Measurements from ENCODE around the gene SEMA4D.
"Not testable (repeated sequence)": the region's sequence is repeated elsewhere in the genome, so short reads cannot be mapped to it uniquely, and the experiment has no call there.

The SEMA4D gene

DNA sequence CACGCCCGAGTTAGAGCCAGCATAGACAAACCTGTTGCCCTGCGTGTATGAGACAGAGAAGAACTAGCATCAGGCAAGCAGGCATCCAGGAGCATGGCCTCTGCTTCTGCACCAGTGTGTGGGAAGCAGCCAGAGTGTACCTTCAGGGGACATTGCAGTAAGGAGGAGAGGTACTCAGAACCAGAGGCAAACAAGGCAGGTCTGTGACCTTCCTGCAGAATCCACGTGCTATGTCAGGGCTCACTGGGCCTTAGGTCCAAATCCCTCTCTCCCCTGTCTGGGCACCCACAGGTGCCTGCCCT lies 116.7 kb downstream of the SEMA4D start:
- DNase-seq = no peak

DNA sequence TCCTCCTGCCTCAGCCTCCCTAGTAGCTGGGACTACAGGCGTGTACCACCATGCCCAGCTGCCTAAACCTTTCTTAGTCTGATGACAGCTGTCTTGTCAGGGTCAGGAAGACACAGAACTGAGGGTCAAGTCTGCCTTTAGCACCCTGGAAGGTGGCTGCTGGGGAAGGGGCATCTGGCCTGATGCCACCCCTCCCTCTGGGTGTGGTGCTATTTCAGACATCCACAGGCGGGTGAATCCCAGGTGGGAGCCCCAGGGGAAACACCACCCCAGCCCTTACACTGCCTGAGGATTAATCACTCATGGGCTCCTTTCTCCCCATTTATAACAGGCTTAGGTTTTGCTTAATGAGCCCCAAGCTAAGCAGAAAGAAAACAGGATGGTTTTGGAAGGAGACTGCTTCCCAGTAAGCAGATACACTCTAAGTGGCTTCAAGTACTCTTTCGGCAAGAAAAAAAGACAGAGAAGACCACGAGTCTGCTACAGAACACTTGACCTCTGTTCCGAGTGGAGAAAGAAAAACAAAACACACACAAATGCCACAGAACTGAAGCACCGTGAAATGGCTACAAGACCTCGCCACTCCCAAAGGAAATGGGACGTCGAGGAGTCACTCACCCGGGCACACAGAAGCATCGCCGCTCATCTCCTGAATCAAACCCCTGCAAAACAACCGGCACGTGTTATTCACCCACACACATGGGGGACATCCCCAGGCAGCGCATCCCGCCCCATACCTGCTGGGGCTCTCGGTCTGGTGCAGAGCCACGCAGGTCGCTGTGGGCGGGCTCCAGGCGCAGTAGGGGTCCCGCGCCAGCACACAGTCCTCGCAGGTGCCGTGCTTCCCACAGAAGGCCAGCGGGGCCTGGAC lies 117.2 kb downstream of the SEMA4D start:
- no peak for DNase-seq

DNA sequence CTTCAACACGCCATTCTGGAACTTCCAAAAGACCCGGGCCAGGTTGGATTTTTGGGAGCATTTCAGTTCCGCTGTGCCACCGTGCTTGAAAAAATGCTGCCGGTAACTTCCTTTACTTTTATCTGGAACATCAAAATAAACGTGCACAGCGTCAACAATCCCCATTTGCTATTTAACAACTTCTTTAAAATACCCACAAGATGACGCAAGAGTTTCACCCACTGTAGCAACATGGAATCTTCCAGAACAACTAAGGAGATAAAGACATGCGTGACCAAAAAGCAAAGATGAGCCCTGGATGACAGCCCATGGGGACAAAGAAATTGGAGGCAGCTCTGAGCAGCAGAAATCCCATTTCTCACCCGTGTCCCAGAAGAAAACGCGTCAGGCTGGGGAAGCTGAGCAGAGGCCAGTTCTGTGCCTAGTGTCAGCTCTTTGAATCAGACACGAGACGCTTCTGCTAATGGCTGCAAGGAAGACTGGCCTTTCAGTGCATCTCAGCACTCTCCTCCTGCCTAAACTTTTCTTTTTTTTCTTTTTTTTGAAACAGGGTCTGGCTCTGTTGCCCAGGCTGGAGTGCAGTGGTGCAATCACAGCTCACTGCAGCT lies 118.3 kb downstream of the SEMA4D start:
- no peak for DNase-seq

DNA sequence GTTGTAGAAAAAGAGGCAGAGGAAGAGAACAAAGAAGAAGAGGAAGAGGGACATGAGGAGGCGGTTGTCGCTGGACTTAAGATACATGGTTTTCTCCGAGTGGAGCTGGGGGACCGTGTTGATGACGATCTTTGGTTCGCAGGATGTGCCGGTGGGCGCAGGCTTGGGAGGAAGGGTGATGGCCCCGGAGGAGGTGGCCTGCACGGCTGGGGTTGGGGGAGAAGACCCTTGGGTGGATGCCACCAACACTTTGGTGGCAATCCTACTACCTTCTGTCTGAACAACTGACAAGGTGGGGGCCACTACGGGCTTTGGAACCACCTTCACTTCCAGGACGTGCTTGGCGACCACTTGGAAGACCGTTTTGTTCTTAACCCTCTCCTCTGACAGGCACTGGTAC lies 118.9 kb downstream of the SEMA4D start:
- no peak for DNase-seq

DNA sequence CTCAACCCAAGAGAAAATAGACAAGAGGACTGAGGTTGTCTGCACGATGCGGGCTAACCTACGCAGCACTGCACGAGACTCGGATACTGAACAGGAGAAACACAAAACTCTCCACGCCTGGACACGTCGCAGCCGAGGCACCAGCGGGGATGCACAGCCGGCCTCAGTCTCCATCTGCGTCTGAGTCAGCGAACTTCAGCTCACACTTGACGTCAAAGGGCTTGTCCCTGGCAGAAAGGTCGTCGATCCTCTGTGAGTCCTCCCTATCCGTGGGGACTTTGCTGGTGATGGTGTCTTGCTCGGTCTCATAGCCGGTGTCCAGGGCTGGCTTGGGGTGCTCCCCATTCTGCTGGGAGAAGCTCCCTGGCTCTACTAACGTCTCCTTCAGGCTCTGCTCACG lies 119.4 kb downstream of the SEMA4D start:
- DNase-seq = no peak

DNA sequence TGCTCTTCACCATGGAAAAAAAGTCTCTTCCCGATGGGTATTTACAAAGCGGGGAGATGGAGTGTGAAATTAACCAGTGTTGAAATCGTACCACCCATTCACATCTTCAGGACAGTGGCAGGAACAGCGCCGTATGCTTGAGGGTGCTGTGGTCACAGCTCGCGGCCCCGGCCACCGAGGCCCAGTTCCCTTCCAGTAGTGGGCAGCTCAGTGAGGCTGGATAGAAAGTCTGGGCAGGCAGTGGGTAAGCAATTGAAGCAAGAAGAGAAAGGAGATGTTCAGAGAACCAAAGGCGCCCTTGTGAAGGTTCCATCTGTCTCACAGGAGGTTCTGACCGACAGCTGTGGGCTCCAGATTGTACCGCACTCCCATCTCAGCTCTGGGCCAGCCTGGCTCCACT lies 120.5 kb downstream of the SEMA4D start:
- no peak for DNase-seq

DNA sequence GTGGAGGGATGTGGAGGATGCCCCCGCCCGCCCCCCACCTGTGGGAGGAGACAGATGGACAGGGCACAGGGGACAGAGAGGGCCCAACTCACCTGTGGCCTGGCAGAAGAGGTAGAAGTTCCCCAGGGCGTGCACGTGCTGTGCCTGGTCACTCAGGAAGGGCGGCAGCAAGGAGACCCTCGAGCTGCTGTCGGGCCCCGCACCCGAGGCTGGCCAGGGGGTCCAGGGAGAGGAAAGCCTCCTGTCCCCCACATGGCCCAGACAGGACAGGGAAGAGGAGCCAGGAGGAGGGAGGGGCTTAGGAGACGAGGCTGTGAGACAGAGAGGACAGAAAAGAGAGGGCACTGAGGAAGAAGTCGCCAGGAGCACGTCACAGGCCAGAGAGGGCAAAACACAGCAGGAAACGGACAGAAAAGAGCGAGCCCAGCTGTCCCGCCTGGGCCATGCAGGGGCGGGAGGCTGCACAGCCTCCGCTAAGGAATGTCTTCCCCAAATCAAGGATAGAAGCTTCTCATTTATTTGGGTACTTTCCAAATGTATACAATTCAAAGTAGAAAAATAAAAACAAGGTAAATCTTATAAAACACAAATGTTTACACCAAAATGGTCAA lies 121.1 kb downstream of the SEMA4D start:
- DNase-seq = no peak

DNA sequence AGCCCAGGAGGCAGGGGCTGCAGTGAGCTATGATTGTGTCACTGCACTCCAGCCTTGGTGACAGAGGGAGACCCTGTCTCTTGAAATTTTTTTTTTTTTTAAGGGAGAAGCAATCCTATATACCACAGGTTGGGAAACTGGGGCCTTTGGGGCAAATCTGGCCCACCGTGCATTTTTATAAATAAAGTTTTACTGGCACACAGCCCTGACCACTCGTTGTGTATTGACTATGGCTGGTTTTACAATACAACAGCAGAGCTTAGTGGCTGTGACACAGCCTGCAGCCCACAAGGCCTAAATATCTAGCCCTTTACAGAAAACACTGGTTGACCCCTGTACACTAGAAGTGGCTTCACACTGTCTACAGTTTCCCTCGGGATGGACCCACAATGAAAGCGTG lies 121.6 kb downstream of the SEMA4D start:
- no peak for DNase-seq

DNA sequence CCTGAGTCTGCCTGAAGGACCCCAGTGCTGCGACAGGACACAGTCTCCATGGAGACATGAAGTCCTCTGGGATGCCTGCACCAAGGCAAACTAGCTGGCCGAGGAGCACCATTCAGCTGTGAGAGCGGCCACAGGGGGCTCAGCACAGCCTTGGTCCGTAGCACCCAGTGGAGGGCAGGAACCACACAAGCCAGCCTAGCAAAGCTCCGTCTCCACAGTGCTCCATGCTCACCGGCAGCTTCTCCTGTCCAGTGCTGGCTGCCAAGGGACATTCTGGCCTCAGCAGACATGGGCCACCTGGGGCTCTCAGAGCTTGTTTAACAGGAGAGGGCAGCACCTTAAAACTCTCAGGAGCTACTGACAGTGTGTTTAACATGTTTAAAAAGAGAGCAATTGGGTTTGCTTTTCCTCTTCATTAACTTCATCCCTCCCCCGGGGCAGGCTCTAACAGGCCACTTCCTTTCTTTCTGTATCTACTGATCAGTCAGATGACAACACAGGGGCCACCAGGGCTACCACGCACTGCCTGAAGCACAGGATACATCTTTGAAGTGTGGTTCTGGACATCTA lies 122.6 kb downstream of the SEMA4D start:
- no peak for DNase-seq

DNA sequence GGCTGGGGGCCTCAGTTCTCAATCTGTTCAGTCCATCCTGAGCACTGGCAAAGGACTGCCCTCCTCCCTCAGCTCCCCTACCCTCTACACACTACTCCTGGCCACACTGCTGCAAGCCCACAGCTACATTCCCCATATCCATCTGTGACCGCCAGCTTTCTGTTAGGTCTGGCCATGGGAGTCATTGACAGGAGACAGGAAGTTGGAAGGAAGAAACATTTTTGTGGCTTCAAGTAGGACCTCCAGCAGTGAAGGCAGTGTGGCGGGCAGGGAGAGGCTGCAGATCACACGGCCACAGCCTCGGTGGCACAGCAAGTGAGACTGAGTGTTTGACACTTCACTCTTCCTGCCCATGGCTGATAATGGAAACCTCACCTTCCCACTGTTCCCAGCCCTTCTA lies 123.7 kb downstream of the SEMA4D start:
- DNase-seq = no peak

DNA sequence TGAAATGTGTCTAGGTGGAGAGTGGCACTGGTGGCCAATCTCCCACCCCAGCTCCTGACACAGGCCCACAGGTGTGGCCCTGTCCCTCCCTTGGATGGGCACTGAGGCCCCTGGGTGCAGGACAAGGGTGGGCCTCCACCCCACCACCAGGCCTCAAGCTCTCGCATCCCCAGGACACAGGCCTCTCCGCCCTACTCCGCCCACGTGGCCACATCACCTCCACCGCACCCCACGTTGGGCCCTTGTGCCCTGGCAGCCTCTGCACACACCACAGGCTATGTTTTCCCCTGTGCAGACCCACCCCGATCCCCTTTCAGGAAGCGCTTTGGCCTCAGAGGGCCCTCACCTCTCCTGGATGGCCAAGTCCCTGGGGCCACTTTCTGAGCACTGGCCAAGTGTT lies 124.9 kb downstream of the SEMA4D start:
- DNase-seq = no peak

DNA sequence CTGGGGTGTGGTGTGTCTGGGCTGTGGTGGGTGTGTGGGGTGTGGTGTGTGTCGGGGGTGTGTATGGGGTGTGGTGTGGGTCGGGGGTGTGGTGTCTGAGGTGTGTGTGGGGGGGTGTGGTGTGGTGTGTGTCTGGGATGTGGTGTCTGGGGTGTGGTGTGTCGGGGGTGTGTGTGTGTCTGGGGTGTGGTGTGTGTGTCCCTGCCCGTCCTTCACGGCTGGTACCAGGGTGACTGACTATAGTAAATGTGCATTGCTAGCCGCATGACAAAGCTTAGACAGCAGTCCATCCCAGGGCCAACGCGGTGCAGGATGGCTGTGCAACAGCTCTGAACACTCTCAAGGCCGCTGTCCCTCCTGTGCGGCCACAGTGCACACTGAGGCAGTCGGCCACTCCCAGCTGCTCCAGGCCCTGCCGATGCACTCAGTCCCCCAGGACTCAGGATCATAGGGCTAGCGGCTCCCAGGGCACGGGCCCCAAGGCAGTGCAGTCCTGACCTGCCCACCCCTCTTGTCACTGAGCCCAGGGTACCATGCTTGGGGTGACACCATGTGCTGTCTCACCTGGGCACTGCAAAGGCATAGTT lies 125.6 kb downstream of the SEMA4D start:
- peak; percentile 49 for DNase-seq

DNA sequence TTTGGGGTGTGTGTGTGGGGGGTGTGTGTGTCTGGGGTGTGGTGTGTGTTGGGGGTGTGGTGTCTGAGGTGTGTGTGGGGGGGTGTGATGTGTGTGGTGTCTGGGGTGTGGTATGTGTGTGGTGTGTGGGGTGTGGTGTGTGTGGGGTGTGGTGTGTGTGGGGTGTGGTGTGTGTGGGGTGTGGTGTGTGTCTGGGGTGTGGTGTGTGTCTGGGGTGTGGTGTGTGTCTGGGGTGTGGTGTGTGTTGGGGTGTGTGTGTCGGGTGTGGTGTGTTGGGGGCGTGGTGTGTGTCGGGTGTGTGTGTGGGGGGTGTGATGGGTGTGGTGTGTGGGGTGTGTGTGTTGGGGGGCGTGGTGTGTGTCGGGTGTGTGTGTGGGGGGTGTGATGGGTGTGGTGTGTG lies 126.1 kb downstream of the SEMA4D start:
- DNase-seq = not testable (repeated sequence)

DNA sequence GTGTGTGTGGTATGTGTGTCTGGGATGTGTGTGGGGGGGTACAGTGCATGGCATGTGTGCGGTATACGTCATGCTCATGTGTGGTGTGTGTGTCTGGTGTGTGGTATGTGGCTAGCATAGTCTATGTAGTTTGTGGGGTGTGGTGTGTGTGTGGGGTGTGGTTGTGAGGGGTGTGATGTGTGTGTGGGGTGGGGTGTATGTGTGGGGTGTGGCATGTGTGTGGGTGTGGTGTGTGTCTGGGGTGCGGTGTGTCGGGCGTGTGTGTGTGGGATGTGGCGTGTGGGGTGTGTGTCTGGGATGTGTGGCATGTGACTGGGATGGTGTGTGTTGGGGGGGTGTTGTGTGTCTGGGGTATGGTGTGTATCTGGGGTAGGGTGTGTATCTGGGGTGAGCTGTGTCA lies 127.3 kb downstream of the SEMA4D start:
- no peak for DNase-seq

DNA sequence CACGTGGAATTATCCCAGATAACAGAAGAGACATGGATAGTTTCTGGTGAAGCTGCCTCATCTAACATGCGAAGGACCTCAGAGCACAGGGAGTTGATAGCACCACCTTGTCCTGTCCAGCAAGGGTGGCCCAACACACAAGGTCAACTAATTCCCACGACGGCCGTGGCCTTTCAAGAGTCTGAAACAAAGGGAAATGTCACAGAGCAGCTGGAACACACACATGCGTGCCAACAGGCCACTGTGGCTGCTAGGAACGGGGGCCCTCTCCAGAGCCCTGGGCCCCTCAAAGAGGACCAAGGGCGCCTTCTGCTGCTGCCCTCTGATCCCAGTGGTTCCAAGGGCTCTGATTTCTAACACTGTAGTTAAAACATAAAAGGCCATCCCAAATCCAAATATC lies 128.9 kb downstream of the SEMA4D start:
- no peak for DNase-seq

DNA sequence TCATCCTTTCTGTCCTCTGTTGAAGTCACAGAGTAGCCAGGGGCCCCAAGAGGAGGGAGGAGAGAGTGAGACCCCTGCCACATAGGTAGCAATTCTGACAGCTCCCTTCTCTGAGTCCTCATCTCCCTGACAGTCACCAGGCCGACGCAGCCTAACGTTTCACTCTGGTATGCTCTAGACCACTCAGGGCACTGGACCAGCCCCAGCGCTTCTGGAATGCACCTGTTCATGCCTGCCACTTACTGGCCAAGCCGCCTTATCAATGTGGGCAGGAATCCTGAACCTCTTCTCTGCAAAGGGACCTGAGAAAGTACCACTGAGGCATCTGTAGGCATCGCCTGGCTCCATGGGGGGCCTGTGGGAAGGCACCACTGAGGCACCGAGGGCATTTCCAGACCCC lies 129.4 kb downstream of the SEMA4D start:
- no peak for DNase-seq

DNA sequence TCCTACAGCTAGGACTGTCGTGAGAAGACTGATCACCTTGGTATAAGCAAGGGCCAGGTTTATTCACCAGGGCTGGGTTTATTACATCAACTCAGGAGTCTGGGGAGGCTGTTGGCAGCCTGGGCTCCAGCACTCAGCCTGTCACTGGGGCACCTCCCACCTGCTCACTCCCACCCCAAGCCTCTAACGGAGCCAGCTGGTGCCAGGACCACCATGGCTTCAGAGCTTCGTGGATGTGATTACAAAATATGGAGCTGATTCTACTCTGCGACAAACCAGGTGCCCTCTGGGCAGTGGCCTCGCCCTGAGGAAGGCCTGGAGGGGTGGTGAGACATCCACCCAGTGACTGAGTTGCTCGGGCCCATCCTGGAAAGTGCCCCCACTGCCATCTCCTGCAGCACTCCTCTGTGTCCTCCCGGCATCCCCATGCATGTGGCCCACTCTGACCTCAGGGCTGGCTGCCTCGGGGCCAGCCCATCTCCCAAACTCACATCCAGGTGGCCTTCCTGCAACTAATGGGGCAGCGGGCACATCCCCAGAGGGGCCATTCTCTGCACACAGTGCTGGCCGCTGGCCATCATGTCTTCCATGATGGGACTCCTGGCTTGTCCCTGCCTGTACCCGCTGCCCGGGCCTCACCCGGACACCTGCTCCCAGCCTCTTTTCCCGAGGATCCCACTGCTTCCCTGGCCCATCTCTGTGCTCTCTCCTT lies 130.0 kb downstream of the SEMA4D start:
- DNase-seq = no peak

DNA sequence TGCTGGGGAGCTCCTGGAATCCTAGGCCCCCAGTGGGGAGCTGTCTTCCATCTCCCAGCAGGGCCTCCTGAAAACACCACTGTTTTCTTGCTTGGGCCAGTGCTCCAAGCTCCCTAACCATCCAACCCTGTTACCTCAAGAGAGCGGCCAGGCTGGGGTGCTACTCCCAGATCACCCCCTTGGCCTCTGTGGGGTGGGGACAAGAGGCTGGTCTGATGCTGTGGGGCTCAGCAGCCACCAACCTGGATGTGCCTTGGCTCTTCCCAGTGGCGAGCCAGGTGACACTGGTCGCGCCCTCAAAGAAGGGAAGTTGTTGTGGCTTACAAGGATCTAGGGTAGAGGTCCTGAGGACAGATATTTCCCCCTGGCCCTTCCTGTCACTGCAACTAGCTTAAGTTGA lies 130.6 kb downstream of the SEMA4D start:
- DNase-seq = no peak

DNA sequence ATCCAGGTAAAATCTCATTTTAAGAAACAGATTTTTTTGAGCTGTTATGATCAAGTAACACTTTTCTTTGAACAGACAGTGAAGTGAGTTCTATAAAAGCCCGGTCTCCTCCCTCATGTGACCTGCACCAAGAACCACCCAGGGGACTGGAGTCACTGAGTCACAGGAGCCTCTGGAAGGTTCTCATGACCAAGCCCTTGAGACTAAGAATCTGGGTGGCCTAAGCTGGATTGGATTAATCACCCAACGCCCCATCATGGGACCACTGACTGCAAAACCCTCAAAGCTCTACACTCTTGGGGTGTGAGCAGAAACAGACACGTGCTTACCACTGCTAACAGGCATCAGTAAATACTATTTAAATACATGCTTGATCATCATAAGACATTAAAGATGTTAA lies 131.2 kb downstream of the SEMA4D start:
- DNase-seq = no peak

DNA sequence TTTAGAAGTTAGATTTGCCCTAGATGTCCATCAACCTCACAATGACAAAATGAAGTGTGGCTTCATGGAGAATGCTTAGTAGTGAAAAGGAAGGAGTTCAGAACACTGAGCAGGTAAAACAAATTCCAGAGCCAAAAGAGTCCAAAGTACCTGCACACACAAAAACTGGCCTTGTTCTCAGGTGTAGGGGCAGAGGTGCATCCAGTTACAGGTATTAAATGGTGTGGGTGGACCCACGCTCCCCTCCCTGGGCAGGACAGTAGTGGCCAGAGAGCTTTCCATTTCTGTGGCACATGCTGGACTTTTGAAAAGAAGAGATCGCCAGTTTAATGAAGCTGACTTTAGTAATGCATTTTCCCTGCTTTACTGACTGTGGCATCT lies 132.4 kb downstream of the SEMA4D start:
- DNase-seq = no peak

DNA sequence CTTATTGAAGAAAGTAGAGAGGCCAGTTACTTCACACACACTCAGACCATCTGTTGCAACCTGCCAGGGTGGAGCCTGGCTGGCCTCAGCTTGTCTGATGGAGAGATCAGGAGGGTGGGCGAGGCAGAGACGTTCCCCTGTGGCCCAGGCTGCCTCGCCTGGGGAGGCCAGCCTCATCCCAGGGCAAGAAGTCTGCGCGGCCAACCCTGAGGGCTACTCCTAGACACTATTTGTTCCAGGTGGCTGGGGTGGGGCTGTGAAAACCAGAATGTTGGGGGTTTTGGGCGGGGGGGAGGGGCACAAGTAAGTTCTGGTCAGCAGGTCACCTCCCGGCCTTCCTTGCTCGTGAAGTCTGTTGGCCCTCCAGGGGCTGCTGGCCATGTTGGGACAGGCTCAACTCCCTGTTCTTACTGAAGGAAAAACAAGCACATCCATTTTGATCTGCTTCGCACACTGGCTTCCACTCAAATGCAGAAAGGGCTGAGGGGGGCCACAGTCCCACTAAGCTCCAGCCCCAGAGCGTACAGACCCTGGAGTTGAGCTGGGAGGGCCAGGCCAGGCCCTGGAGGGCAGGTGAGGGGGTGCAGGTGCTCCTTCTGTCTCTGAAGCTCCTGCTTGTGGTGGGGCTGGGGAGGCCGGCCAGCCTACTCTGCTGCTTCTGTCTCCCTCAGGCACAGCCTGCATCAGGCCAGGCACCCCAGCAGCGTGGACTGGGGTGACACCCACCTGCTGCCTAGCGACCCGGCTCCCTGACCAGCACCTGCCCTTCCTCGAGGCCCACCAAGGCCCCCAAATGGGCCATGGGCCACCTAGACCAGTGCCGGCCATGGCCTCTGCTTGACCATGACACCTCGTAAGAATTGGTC lies 133.0 kb downstream of the SEMA4D start:
- no peak for DNase-seq

Measured in stimulated activated CD8-positive, alpha-beta memory T cell treated with anti-CD3 and anti-CD28 coated beads, Interleukin-4, amount 100 ng/mL, for 48 hours (primary cell).